Panc1 (cell line): ENCODE data around the gene GM2A. TPM values are rescaled to one million over a fixed set of nuclear protein-coding genes. Genes with fewer than 3 reads are reported as not detected.

Source experiments
- ATAC-seq: fragments of 200-7000 bp; cut with Tn5 transposase; 2 replicates; pipeline ENCODE4 v1.9.1; 2020; ENCODE audit warnings: mild to moderate bottlenecking, moderate library complexity
- BruUV-seq: library from RNA; stranded (reverse); fragments of 400-500 nt; replicated peaks from 2 replicates; lab custom pipeline; 2021; lab: Mats Ljungman, UMichigan
- CTCF ChIA-PET: fragments of 300-600 bp; sonication (Branson Sonifier 250); formaldehyde crosslinking; loops from one replicate; lab custom pipeline; 2022; ENCODE audit warnings: antibody characterized with exemption; lab: Charles Lee
- POLR2A ChIA-PET: fragments of 300-600 bp; sonication (Branson Sonifier 250); formaldehyde crosslinking; loops from one replicate; lab custom pipeline; 2022; ENCODE audit warnings: antibody characterized with exemption; lab: Charles Lee
- DNase-seq: peaks from one replicate; pipeline ENCODE4 v3.0.0-alpha.2; 2010; ENCODE audit warnings: low read depth, low spot score
- H3K27ac ChIP-seq: 2 replicates; pipeline ENCODE4 v1.5.1; 2011; ENCODE audit warnings: mild to moderate bottlenecking, low read length, inconsistent platforms
- H3K27me3 ChIP-seq: fragments of 200-500 bp; sonication (Bioruptor generic); 2 replicates; pipeline ENCODE4 v1.6.0; 2014; ENCODE audit warnings: low read length, inconsistent platforms; ENCODE audit not compliant: control insufficient read depth, insufficient read depth
- H3K36me3 ChIP-seq: fragments of 200-500 bp; sonication (Bioruptor generic); 2 replicates; pipeline ENCODE4 v1.5.1; 2014; ENCODE audit warnings: inconsistent platforms, mild to moderate bottlenecking, low read length, moderate library complexity; ENCODE audit not compliant: control insufficient read depth, insufficient read depth
- H3K4me1 ChIP-seq: 2 replicates; pipeline ENCODE4 v1.5.1; 2011; ENCODE audit warnings: inconsistent platforms, mild to moderate bottlenecking, low read length, moderate library complexity; ENCODE audit not compliant: control insufficient read depth, insufficient read depth
- H3K4me3 ChIP-seq, 2 experiments: 2 replicates each; pipeline ENCODE4 v1.5.1; 2011 to 2012; ENCODE audit warnings: low read depth in 2 of 2, low read length in 2 of 2, mild to moderate bottlenecking in 2 of 2, inconsistent platforms in 1 of 2, moderate library complexity in 1 of 2
- H3K9me3 ChIP-seq: fragments of 200-500 bp; sonication (Bioruptor generic); 2 replicates; pipeline ENCODE4 v1.5.1; 2014; ENCODE audit warnings: low read depth, mild to moderate bottlenecking, inconsistent platforms, low read length, moderate library complexity; ENCODE audit not compliant: control insufficient read depth, insufficient read depth
- POLR2AphosphoS5 ChIP-seq: IDR thresholded peaks from 2 replicates; pipeline ENCODE4 v1.6.1; 2012; ENCODE audit warnings: mild to moderate bottlenecking, low read depth, low read length, moderate library complexity
- SIN3A ChIP-seq: IDR thresholded peaks from 2 replicates; pipeline ENCODE4 v1.6.1; 2012; ENCODE audit warnings: low read depth, mild to moderate bottlenecking, low read length, moderate library complexity, borderline replicate concordance; ENCODE audit not compliant: insufficient read depth
- TCF7L2 ChIP-seq: IDR thresholded peaks from 2 replicates; pipeline ENCODE4 v1.6.1; 2011; ENCODE audit warnings: mild to moderate bottlenecking, low read depth, low read length, inconsistent platforms
- in situ Hi-C: cut with HindIII; loops from 2 replicates; pipeline ENCODE4 v1.10.0; 2016; ENCODE audit warnings: low sequenced_read_pairs, low pct_unique_long_range_greater_than_20kb
- intact Hi-C: fragments of 100-400 bp; cut with micrococcal nuclease; formaldehyde crosslinking; loops from one replicate; pipeline ENCODE4 v1.10.0; 2022; ENCODE audit not compliant: unreplicated experiment
- total RNA-seq: library from RNA; stranded (reverse); gene quantifications from one replicate; pipeline ENCODE4 v1.2.1, GENCODE V29; 2021; ENCODE audit not compliant: unreplicated experiment
- TF ChIP-seq, protein P1 (sequence below): fragments of 450-650 bp; IDR thresholded peaks from 2 replicates; pipeline ENCODE4 v1.5.1; 2017; ENCODE audit warnings: mild to moderate bottlenecking
- TF ChIP-seq, protein P2 (sequence below), 2 experiments: IDR thresholded peaks; 2 replicates each; pipeline ENCODE4 v1.6.1; 2011 to 2012; ENCODE audit warnings: low read depth in 2 of 2, control low read depth in 1 of 2, low read length in 1 of 2, mild to moderate bottlenecking in 1 of 2, moderate library complexity in 1 of 2; ENCODE audit not compliant: insufficient read depth in 1 of 2

Gene GM2A
- total RNA-seq, 1 experiment from 2014 or later = 40.7 TPM

DNA sequence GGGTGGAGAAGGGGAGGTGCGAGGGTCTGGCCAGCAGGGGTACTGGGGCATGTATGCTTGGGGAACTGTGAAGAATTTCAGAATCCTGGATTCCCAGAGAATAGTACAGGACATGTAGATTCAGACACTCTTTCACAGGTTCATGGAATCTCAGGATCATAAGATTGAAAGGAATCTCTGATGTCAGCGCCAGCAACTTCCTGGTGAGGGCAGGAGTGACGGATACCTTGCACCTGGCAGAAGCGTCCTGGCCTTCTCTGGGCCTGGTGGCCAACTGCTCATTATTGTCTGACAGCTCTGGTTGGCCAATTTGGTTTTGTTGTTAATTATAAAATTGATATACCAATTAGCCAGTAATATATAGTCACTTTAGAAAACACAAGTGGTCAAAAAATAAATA, 6.9 kb downstream of the GM2A start:
- H3K4me1 ChIP-seq = 0 out of 2 replicates have a peak, but pooled peaks cover 3% of the 10 kb centered on the region
- TF ChIP-seq TCF7L2 (no peak), SIN3A (no peak), POLR2AphosphoS5 (no peak)
- TF ChIP-seq, protein P1, sequence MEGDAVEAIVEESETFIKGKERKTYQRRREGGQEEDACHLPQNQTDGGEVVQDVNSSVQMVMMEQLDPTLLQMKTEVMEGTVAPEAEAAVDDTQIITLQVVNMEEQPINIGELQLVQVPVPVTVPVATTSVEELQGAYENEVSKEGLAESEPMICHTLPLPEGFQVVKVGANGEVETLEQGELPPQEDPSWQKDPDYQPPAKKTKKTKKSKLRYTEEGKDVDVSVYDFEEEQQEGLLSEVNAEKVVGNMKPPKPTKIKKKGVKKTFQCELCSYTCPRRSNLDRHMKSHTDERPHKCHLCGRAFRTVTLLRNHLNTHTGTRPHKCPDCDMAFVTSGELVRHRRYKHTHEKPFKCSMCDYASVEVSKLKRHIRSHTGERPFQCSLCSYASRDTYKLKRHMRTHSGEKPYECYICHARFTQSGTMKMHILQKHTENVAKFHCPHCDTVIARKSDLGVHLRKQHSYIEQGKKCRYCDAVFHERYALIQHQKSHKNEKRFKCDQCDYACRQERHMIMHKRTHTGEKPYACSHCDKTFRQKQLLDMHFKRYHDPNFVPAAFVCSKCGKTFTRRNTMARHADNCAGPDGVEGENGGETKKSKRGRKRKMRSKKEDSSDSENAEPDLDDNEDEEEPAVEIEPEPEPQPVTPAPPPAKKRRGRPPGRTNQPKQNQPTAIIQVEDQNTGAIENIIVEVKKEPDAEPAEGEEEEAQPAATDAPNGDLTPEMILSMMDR = no peak
- TF ChIP-seq, protein P2, sequence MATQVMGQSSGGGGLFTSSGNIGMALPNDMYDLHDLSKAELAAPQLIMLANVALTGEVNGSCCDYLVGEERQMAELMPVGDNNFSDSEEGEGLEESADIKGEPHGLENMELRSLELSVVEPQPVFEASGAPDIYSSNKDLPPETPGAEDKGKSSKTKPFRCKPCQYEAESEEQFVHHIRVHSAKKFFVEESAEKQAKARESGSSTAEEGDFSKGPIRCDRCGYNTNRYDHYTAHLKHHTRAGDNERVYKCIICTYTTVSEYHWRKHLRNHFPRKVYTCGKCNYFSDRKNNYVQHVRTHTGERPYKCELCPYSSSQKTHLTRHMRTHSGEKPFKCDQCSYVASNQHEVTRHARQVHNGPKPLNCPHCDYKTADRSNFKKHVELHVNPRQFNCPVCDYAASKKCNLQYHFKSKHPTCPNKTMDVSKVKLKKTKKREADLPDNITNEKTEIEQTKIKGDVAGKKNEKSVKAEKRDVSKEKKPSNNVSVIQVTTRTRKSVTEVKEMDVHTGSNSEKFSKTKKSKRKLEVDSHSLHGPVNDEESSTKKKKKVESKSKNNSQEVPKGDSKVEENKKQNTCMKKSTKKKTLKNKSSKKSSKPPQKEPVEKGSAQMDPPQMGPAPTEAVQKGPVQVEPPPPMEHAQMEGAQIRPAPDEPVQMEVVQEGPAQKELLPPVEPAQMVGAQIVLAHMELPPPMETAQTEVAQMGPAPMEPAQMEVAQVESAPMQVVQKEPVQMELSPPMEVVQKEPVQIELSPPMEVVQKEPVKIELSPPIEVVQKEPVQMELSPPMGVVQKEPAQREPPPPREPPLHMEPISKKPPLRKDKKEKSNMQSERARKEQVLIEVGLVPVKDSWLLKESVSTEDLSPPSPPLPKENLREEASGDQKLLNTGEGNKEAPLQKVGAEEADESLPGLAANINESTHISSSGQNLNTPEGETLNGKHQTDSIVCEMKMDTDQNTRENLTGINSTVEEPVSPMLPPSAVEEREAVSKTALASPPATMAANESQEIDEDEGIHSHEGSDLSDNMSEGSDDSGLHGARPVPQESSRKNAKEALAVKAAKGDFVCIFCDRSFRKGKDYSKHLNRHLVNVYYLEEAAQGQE (IDR thresholded peaks at IDR 0.05; ENCODE audit: insufficient read depth in 1 of 2, low read depth in 2 of 2, low read length in 1 of 2) = no peak
- no peak overlapping the region for H3K27ac ChIP-seq
- no peaks in the 10 kb centered on the region for H3K9me3 ChIP-seq
- ChIA-PET CTCF (no interaction called here), POLR2A (no interaction called here)
- no peak for ATAC-seq
- in situ Hi-C loops (no loop called here), intact Hi-C loops (no loop called here)
- no peak for DNase-seq
- H3K27me3 ChIP-seq = no peaks in the 10 kb centered on the region
- no peak overlapping the region for H3K4me3 ChIP-seq
- BruUV-seq = no TSS peak
- no peaks in the 10 kb centered on the region for H3K36me3 ChIP-seq

DNA sequence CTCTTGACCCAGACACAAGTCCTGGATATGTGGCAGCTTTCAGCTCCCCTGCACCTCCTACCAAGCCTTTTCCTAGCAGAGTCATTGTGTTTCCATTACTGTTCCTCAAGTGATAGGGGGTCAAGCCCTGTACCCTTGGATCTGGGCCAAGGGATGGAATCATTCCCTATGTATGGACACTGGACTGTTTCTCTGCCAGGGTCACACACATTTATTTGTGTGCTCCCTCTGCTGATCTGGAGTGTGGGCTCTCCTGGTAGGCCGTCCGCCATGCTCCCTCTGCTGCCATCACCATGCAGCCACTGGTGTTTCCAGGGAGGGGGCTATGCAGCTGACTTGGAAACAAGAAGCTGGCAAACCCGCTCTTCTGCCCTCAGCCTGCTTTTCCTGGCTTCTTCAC, 9.5 kb downstream of the GM2A start:
- no peak overlapping the region for H3K27ac ChIP-seq
- no peak for DNase-seq
- intact Hi-C loops = no loop called here
- H3K9me3 ChIP-seq = no peaks in the 10 kb centered on the region
- 0 out of 2 replicates have a peak, but pooled peaks cover 2% of the 10 kb centered on the region for H3K4me1 ChIP-seq
- in situ Hi-C loops = no loop called here
- POLR2A ChIA-PET = no interaction called here
- no peak overlapping the region for H3K4me3 ChIP-seq
- TF ChIP-seq, protein P1 = no peak
- TF ChIP-seq TCF7L2 (no peak), POLR2AphosphoS5 (no peak), SIN3A (no peak)
- TF ChIP-seq, protein P2 (IDR thresholded peaks at IDR 0.05; ENCODE audit: insufficient read depth in 1 of 2, low read depth in 2 of 2, low read length in 1 of 2) = no peak
- H3K36me3 ChIP-seq = no peaks in the 10 kb centered on the region
- no peak for ATAC-seq
- CTCF ChIA-PET = no interaction called here
- no TSS peak for BruUV-seq
- no peaks in the 10 kb centered on the region for H3K27me3 ChIP-seq
